ENCODE results near the gene SEMA4G. TPM values are rescaled to one million over a fixed set of nuclear protein-coding genes. Genes with fewer than 3 reads are reported as not detected.

The SEMA4G gene
- total RNA-seq, 1 donor from 2014 or later = 0.52 TPM

- H3K27ac ChIP-seq (ENCODE audit: low read depth, low read length) = no peak overlapping the region
- H3K9me3 ChIP-seq (ENCODE audit: control insufficient read depth in 3 of 3, low read length in 3 of 3) = no peaks in the 10 kb centered on the region
- H3K4me1 ChIP-seq (ENCODE audit: control insufficient read depth in 3 of 3, insufficient read depth in 3 of 3, low read length in 3 of 3) = no peaks in the 10 kb centered on the region
- H3K36me3 ChIP-seq (ENCODE audit: control insufficient read depth in 3 of 3, insufficient read depth in 3 of 3, low read length in 3 of 3) = peaks cover 48 to 69% (median 68%) of the 10 kb centered on the region in 3 donors
- no peak overlapping the region for H3K9ac ChIP-seq (ENCODE audit: low read depth in 1 of 3, low read length in 3 of 3)
- no peaks in the 10 kb centered on the region for H3K27me3 ChIP-seq (ENCODE audit: control insufficient read depth in 3 of 3, insufficient read depth in 3 of 3, low read length in 3 of 3)
- no peak overlapping the region for H3K4me3 ChIP-seq (ENCODE audit: low read length in 3 of 3)
Observed at GRCh38 chr10:100945754-100946153, 23.6 kb upstream of the SEMA4G start.

- Histone ChIP-seq H3K36me3 (ENCODE audit: control insufficient read depth in 3 of 3, insufficient read depth in 3 of 3, low read length in 3 of 3) (peaks cover 32 to 60% (median 57%) of the 10 kb centered on the region in 3 donors), H3K27me3 (ENCODE audit: control insufficient read depth in 3 of 3, insufficient read depth in 3 of 3, low read length in 3 of 3) (no peaks in the 10 kb centered on the region), H3K27ac (ENCODE audit: low read depth, low read length) (no peak overlapping the region), H3K9ac (ENCODE audit: low read depth in 1 of 3, low read length in 3 of 3) (no peak overlapping the region), H3K4me1 (ENCODE audit: control insufficient read depth in 3 of 3, insufficient read depth in 3 of 3, low read length in 3 of 3) (no peaks in the 10 kb centered on the region), H3K9me3 (ENCODE audit: control insufficient read depth in 3 of 3, low read length in 3 of 3) (no peaks in the 10 kb centered on the region), H3K4me3 (ENCODE audit: low read length in 3 of 3) (no peak overlapping the region)
Observed at GRCh38 chr10:100948916-100949315, 20.4 kb upstream of the SEMA4G start.

GRCh38 chr10:100960251-100960650 is 9.1 kb upstream of the SEMA4G start:
- H3K9me3 ChIP-seq (ENCODE audit: control insufficient read depth in 3 of 3, low read length in 3 of 3) = no peaks in the 10 kb centered on the region
- H3K4me3 ChIP-seq (ENCODE audit: low read length in 3 of 3) = no peak overlapping the region
- H3K36me3 ChIP-seq (ENCODE audit: control insufficient read depth in 3 of 3, insufficient read depth in 3 of 3, low read length in 3 of 3) = peaks cover 8 to 57% (median 50%) of the 10 kb centered on the region in 3 donors

GRCh38 chr10:100962351-100963080 is 6.8 kb upstream of the SEMA4G start:
- no peak overlapping the region for H3K27ac ChIP-seq (ENCODE audit: low read depth, low read length)
- H3K36me3 ChIP-seq (ENCODE audit: control insufficient read depth in 3 of 3, insufficient read depth in 3 of 3, low read length in 3 of 3) = peaks cover 9 to 60% (median 46%) of the 10 kb centered on the region in 3 donors
- no peak overlapping the region for H3K9ac ChIP-seq (ENCODE audit: low read depth in 1 of 3, low read length in 3 of 3)
- H3K27me3 ChIP-seq (ENCODE audit: control insufficient read depth in 3 of 3, insufficient read depth in 3 of 3, low read length in 3 of 3) = no peaks in the 10 kb centered on the region
- no peak overlapping the region for H3K4me3 ChIP-seq (ENCODE audit: low read length in 3 of 3)
- peaks cover 0 to 2% (median 0%) of the 10 kb centered on the region in 3 donors for H3K4me1 ChIP-seq (ENCODE audit: control insufficient read depth in 3 of 3, insufficient read depth in 3 of 3, low read length in 3 of 3)
- H3K9me3 ChIP-seq (ENCODE audit: control insufficient read depth in 3 of 3, low read length in 3 of 3) = no peaks in the 10 kb centered on the region

More at GRCh38 chr10:100960251-100960650, 9.1 kb upstream of the SEMA4G start:
- no peaks in the 10 kb centered on the region for H3K27me3 ChIP-seq (ENCODE audit: control insufficient read depth in 3 of 3, insufficient read depth in 3 of 3, low read length in 3 of 3)
- no peak overlapping the region for H3K27ac ChIP-seq (ENCODE audit: low read depth, low read length)
- no peak overlapping the region for H3K9ac ChIP-seq (ENCODE audit: low read depth in 1 of 3, low read length in 3 of 3)
- H3K4me1 ChIP-seq (ENCODE audit: control insufficient read depth in 3 of 3, insufficient read depth in 3 of 3, low read length in 3 of 3) = peaks cover 0 to 2% (median 0%) of the 10 kb centered on the region in 3 donors

GRCh38 chr10:100963826-100964225 is 5.5 kb upstream of the SEMA4G start:
- Histone ChIP-seq H3K4me3 (ENCODE audit: low read length in 3 of 3) (no peak overlapping the region), H3K9ac (ENCODE audit: low read depth in 1 of 3, low read length in 3 of 3) (no peak overlapping the region), H3K27ac (ENCODE audit: low read depth, low read length) (no peak overlapping the region), H3K36me3 (ENCODE audit: control insufficient read depth in 3 of 3, insufficient read depth in 3 of 3, low read length in 3 of 3) (peaks cover 7 to 51% (median 38%) of the 10 kb centered on the region in 3 donors), H3K4me1 (ENCODE audit: control insufficient read depth in 3 of 3, insufficient read depth in 3 of 3, low read length in 3 of 3) (peaks cover 4 to 8% (median 7%) of the 10 kb centered on the region in 3 donors), H3K9me3 (ENCODE audit: control insufficient read depth in 3 of 3, low read length in 3 of 3) (no peaks in the 10 kb centered on the region), H3K27me3 (ENCODE audit: control insufficient read depth in 3 of 3, insufficient read depth in 3 of 3, low read length in 3 of 3) (no peaks in the 10 kb centered on the region)

GRCh38 chr10:100965820-100966219 is 3.5 kb upstream of the SEMA4G start:
- Histone ChIP-seq H3K4me1 (ENCODE audit: control insufficient read depth in 3 of 3, insufficient read depth in 3 of 3, low read length in 3 of 3) (peaks cover 6 to 17% (median 15%) of the 10 kb centered on the region in 3 donors), H3K27ac (ENCODE audit: low read depth, low read length) (no peak overlapping the region), H3K9me3 (ENCODE audit: control insufficient read depth in 3 of 3, low read length in 3 of 3) (no peaks in the 10 kb centered on the region), H3K36me3 (ENCODE audit: control insufficient read depth in 3 of 3, insufficient read depth in 3 of 3, low read length in 3 of 3) (peaks cover 3 to 42% (median 29%) of the 10 kb centered on the region in 3 donors), H3K9ac (ENCODE audit: low read depth in 1 of 3, low read length in 3 of 3) (no peak overlapping the region), H3K27me3 (ENCODE audit: control insufficient read depth in 3 of 3, insufficient read depth in 3 of 3, low read length in 3 of 3) (no peaks in the 10 kb centered on the region), H3K4me3 (ENCODE audit: low read length in 3 of 3) (no peak overlapping the region)

GRCh38 chr10:100966887-100967286 is 2.4 kb upstream of the SEMA4G start:
- H3K4me1 ChIP-seq (ENCODE audit: control insufficient read depth in 3 of 3, insufficient read depth in 3 of 3, low read length in 3 of 3) = peaks cover 6 to 16% (median 15%) of the 10 kb centered on the region in 3 donors
- no peaks in the 10 kb centered on the region for H3K9me3 ChIP-seq (ENCODE audit: control insufficient read depth in 3 of 3, low read length in 3 of 3)
- H3K27me3 ChIP-seq (ENCODE audit: control insufficient read depth in 3 of 3, insufficient read depth in 3 of 3, low read length in 3 of 3) = no peaks in the 10 kb centered on the region
- H3K36me3 ChIP-seq (ENCODE audit: control insufficient read depth in 3 of 3, insufficient read depth in 3 of 3, low read length in 3 of 3) = peaks cover 3 to 37% (median 27%) of the 10 kb centered on the region in 3 donors
- no peak overlapping the region for H3K4me3 ChIP-seq (ENCODE audit: low read length in 3 of 3)
- H3K9ac ChIP-seq (ENCODE audit: low read depth in 1 of 3, low read length in 3 of 3) = no peak overlapping the region
- H3K27ac ChIP-seq (ENCODE audit: low read depth, low read length) = no peak overlapping the region

- peaks cover 6 to 16% (median 15%) of the 10 kb centered on the region in 3 donors for H3K4me1 ChIP-seq (ENCODE audit: control insufficient read depth in 3 of 3, insufficient read depth in 3 of 3, low read length in 3 of 3)
- H3K27me3 ChIP-seq (ENCODE audit: control insufficient read depth in 3 of 3, insufficient read depth in 3 of 3, low read length in 3 of 3) = no peaks in the 10 kb centered on the region
- H3K27ac ChIP-seq (ENCODE audit: low read depth, low read length) = no peak overlapping the region
- no peak overlapping the region for H3K4me3 ChIP-seq (ENCODE audit: low read length in 3 of 3)
- H3K36me3 ChIP-seq (ENCODE audit: control insufficient read depth in 3 of 3, insufficient read depth in 3 of 3, low read length in 3 of 3) = peaks cover 3 to 34% (median 24%) of the 10 kb centered on the region in 3 donors
- no peak overlapping the region for H3K9ac ChIP-seq (ENCODE audit: low read depth in 1 of 3, low read length in 3 of 3)
- no peaks in the 10 kb centered on the region for H3K9me3 ChIP-seq (ENCODE audit: control insufficient read depth in 3 of 3, low read length in 3 of 3)
Observed at GRCh38 chr10:100967332-100967731, 2.0 kb upstream of the SEMA4G start.

- Histone ChIP-seq H3K9me3 (ENCODE audit: control insufficient read depth in 3 of 3, low read length in 3 of 3) (no peaks in the 10 kb centered on the region), H3K27ac (ENCODE audit: low read depth, low read length) (no peak overlapping the region), H3K4me3 (ENCODE audit: low read length in 3 of 3) (peak overlapping the region in 2 of 3 donors; percentile 56 to 71), H3K4me1 (ENCODE audit: control insufficient read depth in 3 of 3, insufficient read depth in 3 of 3, low read length in 3 of 3) (peaks cover 6 to 16% (median 15%) of the 10 kb centered on the region in 3 donors), H3K36me3 (ENCODE audit: control insufficient read depth in 3 of 3, insufficient read depth in 3 of 3, low read length in 3 of 3) (peaks cover 3 to 28% (median 18%) of the 10 kb centered on the region in 3 donors), H3K9ac (ENCODE audit: low read depth in 1 of 3, low read length in 3 of 3) (peak overlapping the region in 2 of 3 donors; percentile 35 to 45), H3K27me3 (ENCODE audit: control insufficient read depth in 3 of 3, insufficient read depth in 3 of 3, low read length in 3 of 3) (no peaks in the 10 kb centered on the region)
Observed at GRCh38 chr10:100968062-100968736, 1.1 kb upstream of the SEMA4G start.

GRCh38 chr10:100968863-100969186 is 479 bp upstream of the SEMA4G start:
- Histone ChIP-seq H3K4me1 (ENCODE audit: control insufficient read depth in 3 of 3, insufficient read depth in 3 of 3, low read length in 3 of 3) (peaks cover 6 to 16% (median 15%) of the 10 kb centered on the region in 3 donors), H3K4me3 (ENCODE audit: low read length in 3 of 3) (peak overlapping the region; percentile 56 to 71 (median 68)), H3K9me3 (ENCODE audit: control insufficient read depth in 3 of 3, low read length in 3 of 3) (no peaks in the 10 kb centered on the region), H3K9ac (ENCODE audit: low read depth in 1 of 3, low read length in 3 of 3) (peak overlapping the region; percentile 35 to 81 (median 45)), H3K36me3 (ENCODE audit: control insufficient read depth in 3 of 3, insufficient read depth in 3 of 3, low read length in 3 of 3) (peaks cover 3 to 24% (median 18%) of the 10 kb centered on the region in 3 donors), H3K27ac (ENCODE audit: low read depth, low read length) (no peak overlapping the region), H3K27me3 (ENCODE audit: control insufficient read depth in 3 of 3, insufficient read depth in 3 of 3, low read length in 3 of 3) (no peaks in the 10 kb centered on the region)
